H9 (cell line): Measurements from ENCODE around the gene ABCB8. TPM values are rescaled to one million over a fixed set of nuclear protein-coding genes. Genes with fewer than 3 reads are reported as not detected.

ENCODE experiments used
- DNase-seq: peaks from one replicate; pipeline ENCODE4 v3.0.0-alpha.2; 2017
- H2AFZ ChIP-seq: one replicate; pipeline ENCODE4 v1.6.1; 2013; ENCODE audit warnings: mild to moderate bottlenecking, low read length, control low read depth, moderate library complexity
- H2AK5ac ChIP-seq: 2 replicates; pipeline ENCODE4 v1.6.1; 2013; ENCODE audit warnings: low read length, control low read depth, mixed read lengths; ENCODE audit not compliant: insufficient read length
- H2BK120ac ChIP-seq: one replicate; pipeline ENCODE4 v1.6.1; 2013; ENCODE audit warnings: low read depth, mild to moderate bottlenecking, low read length, control low read depth, inconsistent platforms; ENCODE audit not compliant: poor library complexity, severe bottlenecking
- H2BK12ac ChIP-seq: 2 replicates; pipeline ENCODE4 v1.6.1; 2013; ENCODE audit warnings: low read length, control low read depth, mixed read lengths, low read depth; ENCODE audit not compliant: insufficient read length
- H2BK15ac ChIP-seq: 2 replicates; pipeline ENCODE4 v1.6.1; 2013; ENCODE audit warnings: low read depth, low read length, control low read depth
- H2BK20ac ChIP-seq: one replicate; pipeline ENCODE4 v1.6.1; 2013; ENCODE audit warnings: low read depth, mild to moderate bottlenecking, low read length, control low read depth, inconsistent platforms; ENCODE audit not compliant: poor library complexity, severe bottlenecking
- H2BK5ac ChIP-seq: 2 replicates; pipeline ENCODE4 v1.6.1; 2013; ENCODE audit warnings: low read length, control low read depth, mixed read lengths; ENCODE audit not compliant: insufficient read length
- H3K14ac ChIP-seq: 2 replicates; pipeline ENCODE4 v1.6.1; 2013; ENCODE audit warnings: low read length, control low read depth; ENCODE audit not compliant: insufficient read depth
- H3K18ac ChIP-seq: 2 replicates; pipeline ENCODE4 v1.6.1; 2013; ENCODE audit warnings: low read depth, mild to moderate bottlenecking, mixed read lengths, low read length, control low read depth; ENCODE audit not compliant: insufficient read length
- H3K23ac ChIP-seq: 2 replicates; pipeline ENCODE4 v1.6.1; 2013; ENCODE audit warnings: low read length, control low read depth, mixed read lengths, low read depth; ENCODE audit not compliant: insufficient read length
- H3K23me2 ChIP-seq: 2 replicates; pipeline ENCODE4 v1.6.1; 2013; ENCODE audit warnings: low read depth, mild to moderate bottlenecking, mixed read lengths, low read length, control low read depth; ENCODE audit not compliant: insufficient read length, poor library complexity, severe bottlenecking
- H3K27ac ChIP-seq: 2 replicates; pipeline ENCODE4 v1.5.1; 2013; ENCODE audit warnings: low read length, control low read depth, mixed read lengths, low read depth; ENCODE audit not compliant: insufficient read length
- H3K27me3 ChIP-seq: 2 replicates; pipeline ENCODE4 v1.6.1; 2013; ENCODE audit warnings: low read length, control low read depth, inconsistent platforms; ENCODE audit not compliant: insufficient read depth
- H3K4ac ChIP-seq: 2 replicates; pipeline ENCODE4 v1.6.1; 2013; ENCODE audit warnings: low read depth, mild to moderate bottlenecking, control low read depth, inconsistent platforms, low read length, moderate library complexity
- H3K4me1 ChIP-seq: 2 replicates; pipeline ENCODE4 v1.6.1; 2013; ENCODE audit warnings: low read length, control low read depth, inconsistent platforms; ENCODE audit not compliant: insufficient read depth
- H3K4me2 ChIP-seq: 2 replicates; pipeline ENCODE4 v1.6.1; 2013; ENCODE audit warnings: low read length, control low read depth, mixed read lengths; ENCODE audit not compliant: insufficient read length, insufficient read depth
- H3K56ac ChIP-seq: 2 replicates; pipeline ENCODE4 v1.6.1; 2013; ENCODE audit warnings: low read depth, mild to moderate bottlenecking, mixed read lengths, low read length, control low read depth; ENCODE audit not compliant: insufficient read length
- H3K79me1 ChIP-seq: 2 replicates; pipeline ENCODE4 v1.6.1; 2013; ENCODE audit warnings: low read depth, mild to moderate bottlenecking, moderate library complexity, low read length, control low read depth, inconsistent platforms; ENCODE audit not compliant: insufficient read depth, poor library complexity, severe bottlenecking
- H3K79me2 ChIP-seq: 2 replicates; pipeline ENCODE4 v1.6.1; 2013; ENCODE audit warnings: low read length, control low read depth, inconsistent platforms; ENCODE audit not compliant: insufficient read depth
- H3K9ac ChIP-seq: 2 replicates; pipeline ENCODE4 v1.6.1; 2013; ENCODE audit warnings: low read length, control low read depth, mixed read lengths; ENCODE audit not compliant: insufficient read length; ENCODE audit errors: extremely low read depth
- H3K9me3 ChIP-seq: one replicate; pipeline ENCODE4 v1.6.1; 2013; ENCODE audit warnings: low read depth, low read length, inconsistent platforms; ENCODE audit not compliant: control insufficient read depth
- H3T11ph ChIP-seq: one replicate; pipeline ENCODE4 v1.6.1; 2013; ENCODE audit warnings: mild to moderate bottlenecking, low read length, control low read depth, inconsistent platforms
- H4K20me1 ChIP-seq: one replicate; pipeline ENCODE4 v1.6.1; 2013; ENCODE audit not compliant: control insufficient read depth, insufficient read length, insufficient read depth
- H4K5ac ChIP-seq: 2 replicates; pipeline ENCODE4 v1.6.1; 2013; ENCODE audit warnings: low read depth, mild to moderate bottlenecking, mixed read lengths, low read length, control low read depth; ENCODE audit not compliant: insufficient read length
- H4K8ac ChIP-seq: replicated peaks from 2 replicates; pipeline ENCODE4 v1.6.1; 2013; ENCODE audit warnings: low read length, control low read depth, mixed read lengths, low read depth; ENCODE audit not compliant: insufficient read length
- H4K91ac ChIP-seq: 2 replicates; pipeline ENCODE4 v1.6.1; 2013; ENCODE audit warnings: low read depth, mild to moderate bottlenecking, moderate library complexity, mixed read lengths, low read length, control low read depth; ENCODE audit not compliant: insufficient read length
- H3K27ac Mint-ChIP-seq, 3 experiments: 2 replicates in 2 of 3; 3 replicates in 1 of 3; pipeline ENCODE4 v1.8.0; 2020 to 2021; ENCODE audit warnings: mixed read lengths in 3 of 3, mild to moderate bottlenecking in 1 of 3, moderate library complexity in 1 of 3
- H3K27me3 Mint-ChIP-seq: 2 replicates; pipeline ENCODE4 v1.8.0; 2021; ENCODE audit warnings: low read depth, mild to moderate bottlenecking, moderate library complexity, mixed read lengths
- H3K36me3 Mint-ChIP-seq, 3 experiments: 2 replicates in 2 of 3; 3 replicates in 1 of 3; pipeline ENCODE4 v1.8.0; 2020 to 2021; ENCODE audit warnings: low read depth in 3 of 3, mixed read lengths in 3 of 3; ENCODE audit not compliant: insufficient read depth in 1 of 3
- H3K4me1 Mint-ChIP-seq, 2 experiments: 2 replicates each; pipeline ENCODE4 v1.8.0; 2020; ENCODE audit warnings: mixed read lengths in 2 of 2
- H3K4me3 Mint-ChIP-seq, 2 experiments: 2 replicates in 1 of 2; 3 replicates in 1 of 2; pipeline ENCODE4 v1.8.0; 2020 to 2021; ENCODE audit warnings: mild to moderate bottlenecking in 2 of 2, mixed read lengths in 2 of 2, moderate library complexity in 1 of 2
- H3K9me3 Mint-ChIP-seq, 2 experiments: 2 replicates in 1 of 2; 3 replicates in 1 of 2; pipeline ENCODE4 v1.8.0; 2020; ENCODE audit warnings: mild to moderate bottlenecking in 2 of 2, mixed read lengths in 2 of 2, moderate library complexity in 1 of 2
- CTCF ChIP-seq: fragments of 200-600 bp; sonication (generic); conservative IDR thresholded peaks from 3 replicates; pipeline ENCODE4 v1.8.0; 2021; ENCODE audit warnings: antibody characterized with exemption, mild to moderate bottlenecking
- WGBS: extraction: QIAGEN DNeasy Blood & Tissue Kit; methylation state at CpG from one replicate; pipeline ENCODE4 v1.1.7; 2013; ENCODE audit warnings: missing lambda C conversion rate, low lambda C conversion rate, mixed read lengths; ENCODE audit not compliant: insufficient read length; ENCODE audit errors: extremely low coverage; 5-methylcytosine and 5-hydroxymethylcytosine counted together
- total RNA-seq: library from RNA; stranded (reverse); gene quantifications from 2 replicates; pipeline ENCODE4 v1.2.1, GENCODE V29; 2021

ABCB8 gene
- total RNA-seq, 1 experiment from 2014 or later, result 22.1 TPM

DNA sequence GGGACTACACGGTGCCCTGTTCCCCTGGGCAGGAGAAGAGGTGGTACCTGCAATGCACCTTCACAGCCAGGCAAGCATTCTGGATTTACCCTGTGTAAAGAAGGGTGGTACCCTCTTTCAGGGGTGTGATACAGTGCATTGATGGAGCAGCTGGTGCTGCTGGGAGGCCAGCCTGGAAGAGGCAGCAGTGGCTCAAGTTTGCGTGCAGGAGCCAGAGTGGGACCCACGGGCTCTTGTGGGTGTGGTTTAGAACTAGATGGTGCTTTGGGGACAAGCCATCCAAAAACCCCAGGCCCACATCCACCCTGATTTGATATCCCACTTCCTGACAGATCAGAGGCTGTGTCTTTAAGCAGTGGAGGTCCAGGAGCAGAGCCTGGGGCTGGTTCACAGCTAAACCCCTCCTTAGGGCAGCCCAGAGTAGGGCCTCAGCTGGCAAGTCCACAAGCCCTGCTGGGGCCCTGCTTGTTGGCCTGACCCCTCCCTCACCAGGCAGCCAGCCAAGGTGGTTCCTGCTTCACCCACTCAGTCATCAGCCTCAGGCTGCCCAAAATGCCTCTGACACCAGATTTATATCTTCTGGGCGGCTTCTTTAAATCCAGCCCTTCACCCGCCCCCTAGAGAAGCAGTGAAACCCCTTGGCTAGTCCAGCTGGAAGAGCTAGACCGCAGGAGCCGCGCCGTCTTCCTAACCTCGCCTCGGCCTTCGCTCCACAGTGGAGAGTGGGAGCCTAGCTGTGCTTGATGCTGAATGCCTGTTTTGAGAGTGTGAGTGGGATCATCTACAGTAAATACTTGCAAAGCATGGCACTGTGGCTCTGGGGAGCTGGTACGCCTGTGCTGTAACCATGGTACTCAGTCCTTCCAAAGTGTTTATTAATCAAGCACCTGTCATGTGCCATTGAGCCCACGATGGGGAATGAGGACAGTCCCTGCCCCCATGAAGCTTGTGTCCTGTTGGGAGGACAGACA, 18.6 kb downstream of the ABCB8 start:
- no peak overlapping the region for H3K14ac ChIP-seq
- no peaks in the 10 kb centered on the region for H3K23me2 ChIP-seq
- H2BK5ac ChIP-seq, result no peak overlapping the region
- no peak for TF ChIP-seq CTCF
- no peak overlapping the region for H4K8ac ChIP-seq
- H2BK120ac ChIP-seq, result no peak overlapping the region
- H3K4me3 Mint-ChIP-seq, result no peak overlapping the region; a peak in 1 of 5 replicates
- H2BK20ac ChIP-seq, result no peak overlapping the region
- no peaks in the 10 kb centered on the region for H4K20me1 ChIP-seq
- H3K4ac ChIP-seq, result no peak overlapping the region
- no peak overlapping the region for H3K27ac ChIP-seq
- no peak for DNase-seq
- peaks cover 43% of the 10 kb centered on the region for H3K27me3 Mint-ChIP-seq
- H3K18ac ChIP-seq, result no peak overlapping the region
- H3K9ac ChIP-seq, result no peak overlapping the region
- H3T11ph ChIP-seq, result no peak overlapping the region
- no peaks in the 10 kb centered on the region for H3K4me1 Mint-ChIP-seq
- no peak overlapping the region for H4K5ac ChIP-seq
- H3K27me3 ChIP-seq, result peaks cover 6% of the 10 kb centered on the region; the same call in 1 of the 2 replicates
- no peak overlapping the region for H3K4me2 ChIP-seq
- H2AFZ ChIP-seq, result no peak overlapping the region
- no peaks in the 10 kb centered on the region for H3K79me2 ChIP-seq
- H3K9me3 Mint-ChIP-seq, result no peaks in the 10 kb centered on the region; a peak in 1 of 5 replicates
- no peak overlapping the region for H2BK12ac ChIP-seq
- no peak overlapping the region for H3K56ac ChIP-seq
- no peak overlapping the region for H2BK15ac ChIP-seq
- H3K79me1 ChIP-seq, result no peaks in the 10 kb centered on the region
- no peak overlapping the region for H2AK5ac ChIP-seq
- H3K36me3 Mint-ChIP-seq, result no peaks in the 10 kb centered on the region; a peak in 1 of 7 replicates
- H3K4me1 ChIP-seq, result no peaks in the 10 kb centered on the region
- no peaks in the 10 kb centered on the region for H3K9me3 ChIP-seq
- no peak overlapping the region for H3K27ac Mint-ChIP-seq
- no peak overlapping the region for H4K91ac ChIP-seq
- no CpG with 5 or more reads among the region's 14 CpGs for WGBS
- no peak overlapping the region for H3K23ac ChIP-seq
